K562 (cell line): ENCODE results near the gene POLR2J. TPM values are rescaled to one million over a fixed set of nuclear protein-coding genes. Genes with fewer than 3 reads are reported as not detected.
A peak's percentile ranks its signal among the peaks of the same experiment; 100 is the strongest.

ENCODE experiments used
- CAMTA2 ChIP-seq: fragments of 250-450 bp; sonication (Bioruptor Pico); conservative IDR thresholded peaks from 2 replicates; pipeline ENCODE4 v1.5.1; 2022
- CBFB ChIP-seq: sonication (generic); formaldehyde crosslinking; IDR thresholded peaks from 2 replicates; pipeline ENCODE4 v1.4.0; 2020; ENCODE audit warnings: mild to moderate bottlenecking, missing genetic modification reagents
- FOSL1 ChIP-seq: fragments of 200-800 bp; sonication (Bioruptor generic); conservative IDR thresholded peaks from 2 replicates; pipeline ENCODE4 v1.6.1; 2016; ENCODE audit warnings: missing genetic modification characterization, missing compliant biosample characterization
- HNRNPLL ChIP-seq: fragments of 200-400 bp; formaldehyde crosslinking; IDR thresholded peaks from 2 replicates; pipeline ENCODE4 v1.6.1; 2017; ENCODE audit warnings: low read length, low read depth, mild to moderate bottlenecking; ENCODE audit not compliant: poor library complexity, severe bottlenecking
- KDM2B ChIP-seq: fragments of 250-450 bp; sonication (Bioruptor Pico); IDR thresholded peaks from 2 replicates; pipeline ENCODE4 v1.8.0; 2021; ENCODE audit warnings: mild to moderate bottlenecking, moderate library complexity
- KLF1 ChIP-seq: fragments of 450-650 bp; IDR thresholded peaks from 2 replicates; pipeline ENCODE4 v1.6.1; 2016; ENCODE audit warnings: missing genetic modification characterization, missing compliant biosample characterization
- NONO ChIP-seq, 2 experiments: fragments of 200-400 bp in 1 of 2; fragments of 450-650 bp in 1 of 2; formaldehyde crosslinking in 1 of 2; IDR thresholded peaks; 2 replicates each; pipeline ENCODE4 v1.6.1; 2017; ENCODE audit warnings: low read depth in 2 of 2, mild to moderate bottlenecking in 2 of 2, moderate library complexity in 2 of 2, low read length in 1 of 2
- NR1H2 ChIP-seq: sonication (generic); formaldehyde crosslinking; IDR thresholded peaks from 2 replicates; pipeline ENCODE4 v1.4.0; 2020; ENCODE audit warnings: mild to moderate bottlenecking, missing genetic modification reagents
- RBM14 ChIP-seq: fragments of 200-400 bp; formaldehyde crosslinking; IDR thresholded peaks from 2 replicates; pipeline ENCODE4 v1.6.1; 2018; ENCODE audit warnings: low read depth, mild to moderate bottlenecking, low read length, moderate library complexity, borderline replicate concordance; ENCODE audit not compliant: insufficient read depth
- TAF1 ChIP-seq: IDR thresholded peaks from 2 replicates; pipeline ENCODE4 v1.6.1; 2011; ENCODE audit warnings: mild to moderate bottlenecking, low read length, moderate library complexity; ENCODE audit not compliant: insufficient read depth, control insufficient read depth, severe bottlenecking; ENCODE audit errors: extremely low read depth
- ZBED1 ChIP-seq: IDR thresholded peaks from 2 replicates; pipeline ENCODE4 v1.6.1; 2014
- ZNF445 ChIP-seq: fragments of 250-450 bp; sonication (Bioruptor Pico); IDR thresholded peaks from 2 replicates; pipeline ENCODE4 v1.4.0; 2020; ENCODE audit warnings: low read depth, mild to moderate bottlenecking, moderate library complexity
- ZNF589 ChIP-seq: fragments of 200-800 bp; sonication (Bioruptor generic); IDR thresholded peaks from 2 replicates; pipeline ENCODE4 v1.6.1; 2016; ENCODE audit warnings: low read depth, missing genetic modification characterization, missing compliant biosample characterization
- ZNF764 ChIP-seq: fragments of 250-450 bp; sonication (Bioruptor Pico); IDR thresholded peaks from 2 replicates; pipeline ENCODE4 v1.4.0; 2020; ENCODE audit warnings: low read depth, mild to moderate bottlenecking, moderate library complexity
- polyA plus RNA-seq, 8 experiments: library from polyadenylated mRNA; depleted of rRNA in 4 of 8; stranded (reverse) in 5 of 8; unstranded in 3 of 8; fragments of >200 nt; fragmentation: Nextera tagmentation in 2 of 8; fragmentation: Illumina TruSeq in 1 of 8; extraction: Ambion mirVana in 2 of 8; extraction: Trizol in 1 of 8; gene quantifications; 2 replicates each; pipeline versions ENCODE4 v1.2.1 to v1.2.3, GENCODE V29; 2011 to 2014; ENCODE audit warnings: inconsistent platforms in 1 of 8, missing spikeins in 1 of 8
- total RNA-seq, 7 experiments: library from RNA; depleted of rRNA in 6 of 7; stranded (reverse); fragments of >200 nt in 6 of 7; fragmentation: Illumina TruSeq in 2 of 7; extraction: Trizol in 2 of 7; gene quantifications; 2 replicates each; pipeline versions ENCODE4 v1.2.1 to v1.2.3, GENCODE V29; 2011 to 2021; ENCODE audit warnings: low replicate concordance in 1 of 7
- TF ChIP-seq, protein P1 (sequence below): sonication (generic); formaldehyde crosslinking; IDR thresholded peaks from 2 replicates; pipeline ENCODE4 v1.8.0; 2023; ENCODE audit warnings: missing genetic modification reagents, mild to moderate bottlenecking, borderline replicate concordance
- TF ChIP-seq, protein P2 (sequence below): sonication (generic); formaldehyde crosslinking; IDR thresholded peaks from 2 replicates; pipeline ENCODE4 v1.4.0; 2020; ENCODE audit warnings: mild to moderate bottlenecking, missing genetic modification reagents
- TF ChIP-seq, protein P3 (sequence below): sonication (generic); formaldehyde crosslinking; IDR thresholded peaks from 2 replicates; pipeline ENCODE4 v1.8.0; 2022; ENCODE audit warnings: mild to moderate bottlenecking, missing genetic modification reagents, borderline replicate concordance

The POLR2J gene
- total and polyA plus RNA-seq, 9 of the 15 experiments (the other 6 are each of a cell fraction or from before 2014, with no cell fraction given), result 32.3 to 220 (median 113) TPM

- TF ChIP-seq, protein P1, sequence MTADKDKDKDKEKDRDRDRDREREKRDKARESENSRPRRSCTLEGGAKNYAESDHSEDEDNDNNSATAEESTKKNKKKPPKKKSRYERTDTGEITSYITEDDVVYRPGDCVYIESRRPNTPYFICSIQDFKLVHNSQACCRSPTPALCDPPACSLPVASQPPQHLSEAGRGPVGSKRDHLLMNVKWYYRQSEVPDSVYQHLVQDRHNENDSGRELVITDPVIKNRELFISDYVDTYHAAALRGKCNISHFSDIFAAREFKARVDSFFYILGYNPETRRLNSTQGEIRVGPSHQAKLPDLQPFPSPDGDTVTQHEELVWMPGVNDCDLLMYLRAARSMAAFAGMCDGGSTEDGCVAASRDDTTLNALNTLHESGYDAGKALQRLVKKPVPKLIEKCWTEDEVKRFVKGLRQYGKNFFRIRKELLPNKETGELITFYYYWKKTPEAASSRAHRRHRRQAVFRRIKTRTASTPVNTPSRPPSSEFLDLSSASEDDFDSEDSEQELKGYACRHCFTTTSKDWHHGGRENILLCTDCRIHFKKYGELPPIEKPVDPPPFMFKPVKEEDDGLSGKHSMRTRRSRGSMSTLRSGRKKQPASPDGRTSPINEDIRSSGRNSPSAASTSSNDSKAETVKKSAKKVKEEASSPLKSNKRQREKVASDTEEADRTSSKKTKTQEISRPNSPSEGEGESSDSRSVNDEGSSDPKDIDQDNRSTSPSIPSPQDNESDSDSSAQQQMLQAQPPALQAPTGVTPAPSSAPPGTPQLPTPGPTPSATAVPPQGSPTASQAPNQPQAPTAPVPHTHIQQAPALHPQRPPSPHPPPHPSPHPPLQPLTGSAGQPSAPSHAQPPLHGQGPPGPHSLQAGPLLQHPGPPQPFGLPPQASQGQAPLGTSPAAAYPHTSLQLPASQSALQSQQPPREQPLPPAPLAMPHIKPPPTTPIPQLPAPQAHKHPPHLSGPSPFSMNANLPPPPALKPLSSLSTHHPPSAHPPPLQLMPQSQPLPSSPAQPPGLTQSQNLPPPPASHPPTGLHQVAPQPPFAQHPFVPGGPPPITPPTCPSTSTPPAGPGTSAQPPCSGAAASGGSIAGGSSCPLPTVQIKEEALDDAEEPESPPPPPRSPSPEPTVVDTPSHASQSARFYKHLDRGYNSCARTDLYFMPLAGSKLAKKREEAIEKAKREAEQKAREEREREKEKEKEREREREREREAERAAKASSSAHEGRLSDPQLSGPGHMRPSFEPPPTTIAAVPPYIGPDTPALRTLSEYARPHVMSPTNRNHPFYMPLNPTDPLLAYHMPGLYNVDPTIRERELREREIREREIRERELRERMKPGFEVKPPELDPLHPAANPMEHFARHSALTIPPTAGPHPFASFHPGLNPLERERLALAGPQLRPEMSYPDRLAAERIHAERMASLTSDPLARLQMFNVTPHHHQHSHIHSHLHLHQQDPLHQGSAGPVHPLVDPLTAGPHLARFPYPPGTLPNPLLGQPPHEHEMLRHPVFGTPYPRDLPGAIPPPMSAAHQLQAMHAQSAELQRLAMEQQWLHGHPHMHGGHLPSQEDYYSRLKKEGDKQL (CRISPR knock-in tag), result 0 out of 2 replicates have a peak, but pooled peaks have one; percentile 37
- TF ChIP-seq TAF1 (peak; percentile 86), KLF1 (peak; percentile 92), NR1H2 (CRISPR knock-in tag) (peak; percentile 79; the same call in 1 of the 2 replicates), KDM2B (CRISPR knock-in tag) (peak; percentile 71), CBFB (peak; percentile 84), ZBED1 (peak; percentile 49; the same call in 1 of the 2 replicates), HNRNPLL (peak; percentile 43), NONO (IDR thresholded peaks at IDR 0.05; ENCODE audit: low read depth in 2 of 2, low read length in 1 of 2) (peak; percentile 81 to 94), RBM14 (0 out of 2 replicates have a peak, but pooled peaks have one; percentile 36), FOSL1 (tag) (0 out of 2 replicates have a peak, but pooled peaks have one; percentile 18), ZNF764 (0 out of 2 replicates have a peak, but pooled peaks have one; percentile 31), ZNF445 (CRISPR knock-in tag) (no peak), CAMTA2 (peak; percentile 85; the same call in 1 of the 2 replicates), ZNF589 (CRISPR knock-in tag) (no peak)
- TF ChIP-seq, protein P2, sequence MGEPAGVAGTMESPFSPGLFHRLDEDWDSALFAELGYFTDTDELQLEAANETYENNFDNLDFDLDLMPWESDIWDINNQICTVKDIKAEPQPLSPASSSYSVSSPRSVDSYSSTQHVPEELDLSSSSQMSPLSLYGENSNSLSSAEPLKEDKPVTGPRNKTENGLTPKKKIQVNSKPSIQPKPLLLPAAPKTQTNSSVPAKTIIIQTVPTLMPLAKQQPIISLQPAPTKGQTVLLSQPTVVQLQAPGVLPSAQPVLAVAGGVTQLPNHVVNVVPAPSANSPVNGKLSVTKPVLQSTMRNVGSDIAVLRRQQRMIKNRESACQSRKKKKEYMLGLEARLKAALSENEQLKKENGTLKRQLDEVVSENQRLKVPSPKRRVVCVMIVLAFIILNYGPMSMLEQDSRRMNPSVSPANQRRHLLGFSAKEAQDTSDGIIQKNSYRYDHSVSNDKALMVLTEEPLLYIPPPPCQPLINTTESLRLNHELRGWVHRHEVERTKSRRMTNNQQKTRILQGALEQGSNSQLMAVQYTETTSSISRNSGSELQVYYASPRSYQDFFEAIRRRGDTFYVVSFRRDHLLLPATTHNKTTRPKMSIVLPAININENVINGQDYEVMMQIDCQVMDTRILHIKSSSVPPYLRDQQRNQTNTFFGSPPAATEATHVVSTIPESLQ, result peak; percentile 92
- TF ChIP-seq, protein P3, sequence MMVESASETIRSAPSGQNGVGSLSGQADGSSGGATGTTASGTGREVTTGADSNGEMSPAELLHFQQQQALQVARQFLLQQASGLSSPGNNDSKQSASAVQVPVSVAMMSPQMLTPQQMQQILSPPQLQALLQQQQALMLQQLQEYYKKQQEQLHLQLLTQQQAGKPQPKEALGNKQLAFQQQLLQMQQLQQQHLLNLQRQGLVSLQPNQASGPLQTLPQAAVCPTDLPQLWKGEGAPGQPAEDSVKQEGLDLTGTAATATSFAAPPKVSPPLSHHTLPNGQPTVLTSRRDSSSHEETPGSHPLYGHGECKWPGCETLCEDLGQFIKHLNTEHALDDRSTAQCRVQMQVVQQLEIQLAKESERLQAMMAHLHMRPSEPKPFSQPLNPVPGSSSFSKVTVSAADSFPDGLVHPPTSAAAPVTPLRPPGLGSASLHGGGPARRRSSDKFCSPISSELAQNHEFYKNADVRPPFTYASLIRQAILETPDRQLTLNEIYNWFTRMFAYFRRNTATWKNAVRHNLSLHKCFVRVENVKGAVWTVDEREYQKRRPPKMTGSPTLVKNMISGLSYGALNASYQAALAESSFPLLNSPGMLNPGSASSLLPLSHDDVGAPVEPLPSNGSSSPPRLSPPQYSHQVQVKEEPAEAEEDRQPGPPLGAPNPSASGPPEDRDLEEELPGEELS (CRISPR knock-in tag), result 0 out of 2 replicates have a peak, but pooled peaks have one; percentile 27
Observed at GRCh38 chr7:102464577-102465280, 14.0 kb downstream of the POLR2J start, which contains the start of the genes ALKBH4 and LRWD1 (continued).
